Endodermal cell (in vitro differentiated cells): ENCODE measurements around the gene GPR84. TPM values are rescaled to one million over a fixed set of nuclear protein-coding genes. Genes with fewer than 3 reads are reported as not detected.

ENCODE experiments used
- DNase-seq: peaks from one replicate; pipeline ENCODE4 v3.0.0-alpha.2; 2017
- H3K27ac ChIP-seq: 2 replicates; pipeline ENCODE4 v1.5.1; 2013; ENCODE audit warnings: mild to moderate bottlenecking, low read depth, low read length, moderate library complexity
- H3K27me3 ChIP-seq: 2 replicates; pipeline ENCODE4 v1.6.1; 2013; ENCODE audit warnings: mild to moderate bottlenecking, low read length, moderate library complexity; ENCODE audit not compliant: insufficient read depth, control insufficient read depth, poor library complexity, severe bottlenecking
- H3K36me3 ChIP-seq: 2 replicates; pipeline ENCODE4 v1.7.0; 2013; ENCODE audit warnings: mild to moderate bottlenecking, low read length, moderate library complexity; ENCODE audit not compliant: control insufficient read depth, insufficient read depth
- H3K4me1 ChIP-seq: one replicate; pipeline ENCODE4 v1.7.0; 2013; ENCODE audit warnings: low read length; ENCODE audit not compliant: control insufficient read depth, insufficient read depth
- H3K4me3 ChIP-seq: 2 replicates; pipeline ENCODE4 v1.5.1; 2013; ENCODE audit warnings: mild to moderate bottlenecking, low read length, moderate library complexity
- H3K9ac ChIP-seq: 2 replicates; pipeline ENCODE4 v1.6.1; 2013; ENCODE audit warnings: mild to moderate bottlenecking, low read length, moderate library complexity; ENCODE audit not compliant: poor library complexity, severe bottlenecking; ENCODE audit errors: extremely low read depth
- H3K9me3 ChIP-seq: 2 replicates; pipeline ENCODE4 v1.6.1; 2013; ENCODE audit warnings: mild to moderate bottlenecking, low read length, moderate library complexity; ENCODE audit not compliant: control insufficient read depth
- H3K27ac Mint-ChIP-seq: 2 replicates; pipeline ENCODE4 v1.8.0; 2020; ENCODE audit warnings: mixed read lengths
- H3K27me3 Mint-ChIP-seq: 2 replicates; pipeline ENCODE4 v1.8.0; 2021; ENCODE audit warnings: mild to moderate bottlenecking, mixed read lengths; ENCODE audit not compliant: insufficient read depth
- H3K36me3 Mint-ChIP-seq: 2 replicates; pipeline ENCODE4 v1.8.0; 2020; ENCODE audit warnings: low read depth, mixed read lengths
- H3K4me1 Mint-ChIP-seq: 2 replicates; pipeline ENCODE4 v1.8.0; 2020; ENCODE audit warnings: mixed read lengths
- H3K4me3 Mint-ChIP-seq: 2 replicates; pipeline ENCODE4 v1.8.0; 2020; ENCODE audit warnings: mild to moderate bottlenecking, moderate library complexity, mixed read lengths
- H3K9me3 Mint-ChIP-seq: 2 replicates; pipeline ENCODE4 v1.8.0; 2020; ENCODE audit warnings: mild to moderate bottlenecking, mixed read lengths
- WGBS, 2 experiments: methylation state at CpG; one replicate each; pipeline versions ENCODE4 v1.1.5 to v1.1.7; 2013; ENCODE audit warnings: missing lambda C conversion rate in 2 of 2, mixed read lengths in 1 of 2; ENCODE audit not compliant: insufficient coverage in 1 of 2, insufficient read length in 1 of 2; 5-methylcytosine and 5-hydroxymethylcytosine counted together
- total RNA-seq, 2 donors: library from RNA; stranded (reverse); fragmentation: NEBNext Ultra II Directional in 1 of 2; extraction: Animal tissue kit (Norgen Biotek cat#: 25700) in 1 of 2; gene quantifications; 2 replicates in 1 of 2; 3 replicates in 1 of 2; pipeline ENCODE4 v1.2.1, GENCODE V29; 2021
- TF ChIP-seq, protein P1 (sequence below): fragments of 200-600 bp; sonication (generic); conservative IDR thresholded peaks from 2 replicates; pipeline ENCODE4 v1.5.0; 2021; ENCODE audit warnings: antibody characterized with exemption, mild to moderate bottlenecking

The GPR84 gene
- total RNA-seq, 2 donors from 2014 or later, result not detected

DNA sequence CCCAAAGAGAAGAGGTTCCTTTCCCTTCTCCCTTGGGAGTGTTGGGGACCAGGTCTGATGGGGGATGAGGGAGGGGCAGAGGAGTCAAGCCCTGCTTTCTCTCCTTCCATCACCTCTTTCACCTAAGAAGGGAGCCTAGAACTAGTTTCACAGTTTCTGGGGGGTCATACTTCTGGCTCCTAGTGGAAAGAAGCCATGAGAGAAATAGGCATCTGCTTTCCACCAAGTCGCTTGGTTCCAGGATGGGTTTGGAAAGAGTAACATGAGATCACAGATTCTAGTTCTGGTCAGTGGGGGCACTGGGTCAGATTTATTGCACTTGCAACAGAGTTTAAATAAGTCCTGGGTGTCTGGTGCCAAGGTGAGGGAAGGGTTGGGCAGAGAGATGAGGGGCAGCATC, 30.7 kb upstream of the GPR84 start:
- Histone ChIP-seq H3K9ac (no peak overlapping the region), H3K9me3 (no peaks in the 10 kb centered on the region), H3K27ac (no peak overlapping the region), H3K4me3 (no peak overlapping the region), H3K4me1 (peaks cover 3% of the 10 kb centered on the region), H3K27me3 (no peaks in the 10 kb centered on the region), H3K36me3 (peaks cover 63% of the 10 kb centered on the region)
- H3K9me3 Mint-ChIP-seq, result no peaks in the 10 kb centered on the region
- no peak for DNase-seq
- H3K4me1 Mint-ChIP-seq, result peaks cover 14% of the 10 kb centered on the region
- H3K27ac Mint-ChIP-seq, result no peak overlapping the region
- peaks cover 59% of the 10 kb centered on the region for H3K36me3 Mint-ChIP-seq
- TF ChIP-seq, protein P1, sequence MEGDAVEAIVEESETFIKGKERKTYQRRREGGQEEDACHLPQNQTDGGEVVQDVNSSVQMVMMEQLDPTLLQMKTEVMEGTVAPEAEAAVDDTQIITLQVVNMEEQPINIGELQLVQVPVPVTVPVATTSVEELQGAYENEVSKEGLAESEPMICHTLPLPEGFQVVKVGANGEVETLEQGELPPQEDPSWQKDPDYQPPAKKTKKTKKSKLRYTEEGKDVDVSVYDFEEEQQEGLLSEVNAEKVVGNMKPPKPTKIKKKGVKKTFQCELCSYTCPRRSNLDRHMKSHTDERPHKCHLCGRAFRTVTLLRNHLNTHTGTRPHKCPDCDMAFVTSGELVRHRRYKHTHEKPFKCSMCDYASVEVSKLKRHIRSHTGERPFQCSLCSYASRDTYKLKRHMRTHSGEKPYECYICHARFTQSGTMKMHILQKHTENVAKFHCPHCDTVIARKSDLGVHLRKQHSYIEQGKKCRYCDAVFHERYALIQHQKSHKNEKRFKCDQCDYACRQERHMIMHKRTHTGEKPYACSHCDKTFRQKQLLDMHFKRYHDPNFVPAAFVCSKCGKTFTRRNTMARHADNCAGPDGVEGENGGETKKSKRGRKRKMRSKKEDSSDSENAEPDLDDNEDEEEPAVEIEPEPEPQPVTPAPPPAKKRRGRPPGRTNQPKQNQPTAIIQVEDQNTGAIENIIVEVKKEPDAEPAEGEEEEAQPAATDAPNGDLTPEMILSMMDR, result no peak
- H3K27me3 Mint-ChIP-seq, result peaks cover 16% of the 10 kb centered on the region
- WGBS, 2 experiments, result 89 to 97% methylated on average over 1 of the region's 1 CpG
- no peak overlapping the region for H3K4me3 Mint-ChIP-seq

DNA sequence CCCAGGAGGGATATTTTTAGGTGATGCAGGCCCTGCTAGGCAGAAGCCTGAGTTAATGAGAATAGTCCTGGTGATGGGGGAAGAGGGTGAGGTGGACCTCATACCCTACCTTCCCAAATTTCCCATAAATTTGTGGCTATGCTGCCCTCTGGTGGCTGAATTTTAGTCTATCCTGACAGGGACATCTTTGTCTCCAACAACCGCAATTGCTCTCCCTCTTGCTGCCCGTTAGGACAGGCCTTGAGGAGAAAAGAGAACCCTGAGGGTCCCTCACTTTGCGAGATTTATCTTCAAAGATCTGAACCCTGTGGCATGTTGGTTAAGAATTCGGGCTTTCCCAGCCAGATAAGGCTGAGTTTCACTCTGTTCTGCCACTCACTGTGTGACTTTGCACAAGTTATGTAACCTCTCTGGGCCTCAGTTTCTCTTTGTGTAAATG, 30.0 kb upstream of the GPR84 start:
- no peak overlapping the region for H3K27ac Mint-ChIP-seq
- no peak overlapping the region for H3K4me3 Mint-ChIP-seq
- peak; percentile 93 for DNase-seq
- H3K27me3 ChIP-seq, result no peaks in the 10 kb centered on the region
- peak overlapping the region; percentile 73 for H3K27ac ChIP-seq
- H3K36me3 ChIP-seq, result peaks cover 57% of the 10 kb centered on the region
- H3K4me3 ChIP-seq, result no peak overlapping the region
- WGBS, 2 experiments, result 38 to 39% methylated on average over 3 to 4 of the region's 4 CpGs
- no peaks in the 10 kb centered on the region for H3K9me3 Mint-ChIP-seq
- H3K9ac ChIP-seq, result no peak overlapping the region
- TF ChIP-seq, protein P1, result peak; percentile 86
- peaks cover 55% of the 10 kb centered on the region for H3K36me3 Mint-ChIP-seq
- H3K4me1 Mint-ChIP-seq, result peaks cover 21% of the 10 kb centered on the region
- no peaks in the 10 kb centered on the region for H3K9me3 ChIP-seq
- H3K27me3 Mint-ChIP-seq, result peaks cover 18% of the 10 kb centered on the region
- peaks cover 5% of the 10 kb centered on the region for H3K4me1 ChIP-seq

DNA sequence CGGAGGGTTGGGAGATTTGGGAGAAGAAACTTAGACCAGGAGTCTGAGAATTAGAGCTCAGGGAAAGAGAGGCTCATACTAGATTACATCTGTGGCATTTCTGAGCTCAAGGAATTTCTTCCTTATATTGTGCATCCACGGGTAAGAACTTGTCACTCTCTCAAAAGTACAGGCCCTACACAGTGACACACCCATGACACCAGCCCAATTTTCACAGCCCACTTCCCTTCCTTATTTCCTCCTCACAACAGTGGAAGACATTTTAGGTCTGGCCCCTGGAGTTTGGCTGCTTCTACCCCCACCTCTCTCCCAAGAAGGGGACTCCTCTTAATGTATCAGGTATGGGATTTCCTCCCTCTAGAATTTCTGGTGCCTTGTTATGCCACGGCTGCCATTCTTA, 29.5 kb upstream of the GPR84 start:
- Mint-ChIP-seq H3K4me3 (no peak overlapping the region), H3K27ac (no peak overlapping the region), H3K36me3 (peaks cover 53% of the 10 kb centered on the region), H3K27me3 (peaks cover 18% of the 10 kb centered on the region), H3K9me3 (no peaks in the 10 kb centered on the region), H3K4me1 (peaks cover 25% of the 10 kb centered on the region)
- WGBS, 2 experiments, result 80 to 88% methylated on average over 3 of the region's 3 CpGs
- DNase-seq, result no peak
- Histone ChIP-seq H3K4me1 (peaks cover 5% of the 10 kb centered on the region), H3K27ac (peak overlapping the region; percentile 73), H3K27me3 (no peaks in the 10 kb centered on the region), H3K9me3 (no peaks in the 10 kb centered on the region), H3K9ac (no peak overlapping the region), H3K4me3 (no peak overlapping the region), H3K36me3 (peaks cover 52% of the 10 kb centered on the region)
- TF ChIP-seq, protein P1, result no peak
